CD4-positive, alpha-beta memory T cell (primary cell): ENCODE results near the gene IDH2. TPM values are rescaled to one million over a fixed set of nuclear protein-coding genes. Genes with fewer than 3 reads are reported as not detected.

ENCODE experiments used
- CTCF ChIA-PET: fragments of 350-600 bp; sonication (Branson Sonifier 250); formaldehyde crosslinking; loops from one replicate; lab custom pipeline; 2021; ENCODE audit warnings: inconsistent platforms; ENCODE audit not compliant: partially characterized antibody; lab: Charles Lee
- POLR2A ChIA-PET: fragments of 350-600 bp; sonication (Branson Sonifier 250); formaldehyde crosslinking; loops from one replicate; lab custom pipeline; 2021; ENCODE audit not compliant: partially characterized antibody; lab: Charles Lee
- DNase-seq, 5 donors: peaks; one replicate each; pipeline versions ENCODE4 v3.0.0 to v3.0.0-alpha.2; 2020 to 2022; ENCODE audit warnings: mixed read lengths in 1 of 5
- H3K27ac ChIP-seq: one replicate; pipeline ENCODE4 v1.7.0; 2013; ENCODE audit warnings: low read depth, low read length
- H3K27me3 ChIP-seq: 2 replicates; pipeline ENCODE4 v1.7.0; 2013; ENCODE audit warnings: mild to moderate bottlenecking, low read length, moderate library complexity; ENCODE audit not compliant: insufficient read depth
- H3K36me3 ChIP-seq: 2 replicates; pipeline ENCODE4 v1.7.0; 2013; ENCODE audit warnings: mild to moderate bottlenecking, low read length, moderate library complexity; ENCODE audit not compliant: insufficient read depth
- H3K4me1 ChIP-seq: 2 replicates; pipeline ENCODE4 v1.7.0; 2013; ENCODE audit warnings: mild to moderate bottlenecking, low read length, moderate library complexity; ENCODE audit not compliant: insufficient read depth
- H3K4me3 ChIP-seq, 2 donors: one replicate each; pipeline ENCODE4 v1.7.0; 2013; ENCODE audit warnings: low read length in 2 of 2, mild to moderate bottlenecking in 1 of 2
- H3K9me3 ChIP-seq, 2 donors: one replicate each; pipeline ENCODE4 v1.7.0; 2013; ENCODE audit warnings: low read length in 2 of 2, control low read depth in 1 of 2; ENCODE audit not compliant: control insufficient read depth in 1 of 2
- H3K27ac Mint-ChIP-seq, 7 donors: one replicate each; pipeline ENCODE4 v1.8.0; 2020 to 2021; ENCODE audit warnings: mixed read lengths in 7 of 7, mild to moderate bottlenecking in 6 of 7, inconsistent platforms in 3 of 7, moderate library complexity in 3 of 7
- H3K27me3 Mint-ChIP-seq, 2 donors: one replicate each; pipeline ENCODE4 v1.8.0; 2020 to 2021; ENCODE audit warnings: mixed read lengths in 2 of 2
- H3K36me3 Mint-ChIP-seq, 2 donors: one replicate each; pipeline ENCODE4 v1.8.0; 2020 to 2021; ENCODE audit warnings: mixed read lengths in 2 of 2, inconsistent platforms in 1 of 2, mild to moderate bottlenecking in 1 of 2
- H3K4me1 Mint-ChIP-seq, 4 donors: one replicate each; pipeline ENCODE4 v1.8.0; 2020 to 2021; ENCODE audit warnings: mixed read lengths in 4 of 4, mild to moderate bottlenecking in 1 of 4
- H3K4me3 Mint-ChIP-seq, 8 donors: one replicate each; pipeline ENCODE4 v1.8.0; 2020 to 2021; ENCODE audit warnings: mixed read lengths in 8 of 8, mild to moderate bottlenecking in 7 of 8, moderate library complexity in 6 of 8, inconsistent platforms in 3 of 8
- H3K9me3 Mint-ChIP-seq, 8 donors: one replicate each; pipeline ENCODE4 v1.8.0; 2020 to 2021; ENCODE audit warnings: mixed read lengths in 8 of 8, mild to moderate bottlenecking in 5 of 8, inconsistent platforms in 3 of 8, moderate library complexity in 1 of 8
- intact Hi-C: fragments of 100-400 bp; cut with micrococcal nuclease; formaldehyde crosslinking; loops from one replicate; pipeline ENCODE4 v1.15.1; 2023
- polyA plus RNA-seq, 2 donors: library from polyadenylated mRNA; unstranded; fragments of 300-500 nt; fragmentation: Illumina TruSeq; gene quantifications; one replicate each; pipeline ENCODE4 v1.2.3, GENCODE V29; 2021
- total RNA-seq, 2 experiments: library from RNA; stranded (reverse); gene quantifications; one replicate each; pipeline ENCODE4 v1.2.3, GENCODE V29; 2021

Gene IDH2
- total and polyA plus RNA-seq, 4 experiments from 2014 or later: 41.2 to 139 (median 75.0) TPM

DNA sequence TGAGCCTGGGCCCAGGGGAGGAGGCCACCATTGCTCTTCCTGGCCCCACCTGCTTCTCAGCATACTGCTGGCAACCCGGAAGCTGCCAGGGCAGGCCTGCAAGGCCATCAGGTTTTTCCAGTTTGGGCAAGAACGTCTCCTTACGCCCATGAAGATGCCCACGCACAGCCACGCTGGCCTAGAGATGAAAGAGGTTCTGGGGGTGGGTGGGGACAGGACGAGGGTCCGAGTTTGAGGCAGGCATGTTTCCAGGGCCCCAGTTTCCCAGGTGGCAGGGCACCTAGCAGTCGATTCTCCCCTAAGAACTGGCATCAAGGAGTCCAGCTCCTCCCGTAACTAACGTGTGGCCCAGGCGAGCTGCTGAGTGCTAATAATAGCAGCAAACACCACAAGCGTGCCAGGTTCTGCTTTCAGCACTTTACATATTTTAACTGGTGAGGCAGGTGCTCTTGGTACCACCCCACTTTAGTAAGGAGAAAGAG, 55.3 kb downstream of the IDH2 start:
- no peak overlapping the region for H3K4me3 Mint-ChIP-seq
- Histone ChIP-seq H3K4me3 (no peak overlapping the region), H3K27me3 (no peaks in the 10 kb centered on the region), H3K9me3 (no peaks in the 10 kb centered on the region), H3K4me1 (peaks cover 5% of the 10 kb centered on the region), H3K36me3 (no peaks in the 10 kb centered on the region), H3K27ac (no peak overlapping the region)
- CTCF ChIA-PET: interaction anchor here (1.7 to 2.4 kb wide), 2 partner anchors 13 to 24 kb away, joined by 4 to 9 read pairs; no protein-coding TSS in a partner anchor
- POLR2A ChIA-PET: no interaction called here
- H3K4me1 Mint-ChIP-seq: peaks cover 4 to 28% (median 12%) of the 10 kb centered on the region in 4 donors
- H3K27ac Mint-ChIP-seq: peak overlapping the region in 3 of 7 donors; percentile 57 to 76 (median 64)
- DNase-seq: peak in 1 of 5 donors; percentile 3
- peaks cover 0 to 3% (median 0%) of the 10 kb centered on the region in 8 donors for H3K9me3 Mint-ChIP-seq
- intact Hi-C loops: no loop called here
- H3K27me3 Mint-ChIP-seq: no peaks in the 10 kb centered on the region
- peaks cover 0 to 3% of the 10 kb centered on the region in 2 donors for H3K36me3 Mint-ChIP-seq

DNA sequence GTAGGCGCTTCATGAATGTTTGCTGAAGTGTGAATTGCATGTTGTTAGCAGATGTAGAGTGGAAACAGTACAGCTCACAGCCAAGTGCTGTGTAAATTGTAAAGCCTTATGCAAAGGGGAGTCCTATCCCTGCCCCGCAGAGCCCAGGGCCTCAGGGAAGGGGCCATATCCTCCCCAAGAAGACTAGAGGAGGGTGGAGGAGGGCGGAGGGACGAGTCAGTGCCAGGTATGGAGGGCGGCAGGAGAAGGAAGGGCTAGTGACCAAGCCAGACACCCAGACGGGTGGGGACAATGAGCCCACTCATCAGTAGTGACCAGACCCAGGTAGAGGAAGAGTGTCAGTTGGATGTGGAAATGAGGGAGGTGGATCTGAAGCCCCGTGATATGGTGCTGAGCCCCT, 56.0 kb downstream of the IDH2 start:
- Histone ChIP-seq H3K36me3 (no peaks in the 10 kb centered on the region), H3K4me3 (no peak overlapping the region), H3K27ac (no peak overlapping the region), H3K27me3 (no peaks in the 10 kb centered on the region), H3K9me3 (no peaks in the 10 kb centered on the region), H3K4me1 (peaks cover 5% of the 10 kb centered on the region)
- H3K36me3 Mint-ChIP-seq: peaks cover 0 to 3% of the 10 kb centered on the region in 2 donors
- POLR2A ChIA-PET: no interaction called here
- intact Hi-C loops: no loop called here
- H3K27me3 Mint-ChIP-seq: no peaks in the 10 kb centered on the region
- peak in 1 of 5 donors; percentile 1 for DNase-seq
- no peak overlapping the region for H3K4me3 Mint-ChIP-seq
- H3K9me3 Mint-ChIP-seq: peaks cover 0 to 3% (median 0%) of the 10 kb centered on the region in 8 donors
- peaks cover 6 to 28% (median 14%) of the 10 kb centered on the region in 4 donors for H3K4me1 Mint-ChIP-seq
- H3K27ac Mint-ChIP-seq: peak overlapping the region in 4 of 7 donors; percentile 9 to 76 (median 60)
- CTCF ChIA-PET: no interaction called here

DNA sequence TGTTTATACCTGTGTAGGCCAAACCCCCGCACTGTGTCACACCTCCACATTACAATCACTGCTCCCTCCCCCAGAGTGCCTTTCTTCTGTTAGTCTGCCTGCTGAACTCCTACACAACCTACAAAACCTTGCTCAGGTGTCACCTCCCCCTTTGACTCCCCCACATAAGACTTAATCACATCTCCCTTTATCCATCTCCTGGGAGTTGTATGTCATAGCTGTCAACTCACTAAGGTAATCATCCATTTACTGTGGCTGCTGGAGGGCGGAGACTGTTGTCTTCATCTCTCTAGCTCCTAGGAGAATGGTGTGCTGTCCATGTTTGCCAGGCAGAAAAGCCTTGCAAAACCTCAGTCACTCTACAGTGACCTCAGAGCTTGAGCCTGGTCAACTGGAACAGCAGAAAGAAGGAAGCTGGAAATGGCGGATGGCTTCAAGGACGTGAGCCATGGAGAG, 57.3 kb downstream of the IDH2 start:
- intact Hi-C loops: no loop called here
- Histone ChIP-seq H3K9me3 (no peaks in the 10 kb centered on the region), H3K27ac (no peak overlapping the region), H3K4me1 (peaks cover 5% of the 10 kb centered on the region), H3K27me3 (no peaks in the 10 kb centered on the region), H3K4me3 (no peak overlapping the region), H3K36me3 (no peaks in the 10 kb centered on the region)
- peaks cover 13 to 31% (median 22%) of the 10 kb centered on the region in 4 donors for H3K4me1 Mint-ChIP-seq
- no peak for DNase-seq
- peaks cover 0 to 3% of the 10 kb centered on the region in 2 donors for H3K36me3 Mint-ChIP-seq
- CTCF ChIA-PET: no interaction called here
- no peak overlapping the region for H3K4me3 Mint-ChIP-seq
- POLR2A ChIA-PET: interaction anchor here (0.6 to 1.1 kb wide), 2 partner anchors 11 to 44 kb away, joined by 3 read pairs; partner anchors contain the start of gene ZNF710
- H3K27ac Mint-ChIP-seq: peak overlapping the region in 4 of 7 donors; percentile 65 to 80 (median 70)
- H3K27me3 Mint-ChIP-seq: no peaks in the 10 kb centered on the region
- H3K9me3 Mint-ChIP-seq: peaks cover 0 to 3% (median 0%) of the 10 kb centered on the region in 8 donors

DNA sequence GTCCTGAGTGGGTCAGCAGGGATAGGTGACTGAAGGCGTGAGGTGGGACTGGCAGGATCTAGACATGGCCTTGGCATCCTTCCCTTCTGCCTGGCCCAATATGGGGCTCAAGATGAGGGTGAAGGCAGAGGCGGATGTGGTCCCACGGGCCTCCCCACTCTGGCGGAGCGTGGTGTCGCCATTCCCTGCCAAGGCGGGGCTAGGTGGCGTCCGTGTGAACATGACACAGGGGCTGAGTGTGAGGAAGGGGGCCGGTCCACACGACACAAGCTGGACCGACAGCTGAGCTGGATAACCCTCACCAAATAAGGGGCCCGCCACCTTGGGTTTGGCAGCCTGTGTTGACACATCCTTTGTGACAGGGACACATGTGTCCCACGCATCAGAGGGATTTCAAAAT, 58.1 kb downstream of the IDH2 start:
- CTCF ChIA-PET: no interaction called here
- H3K27ac ChIP-seq: no peak overlapping the region
- peak in 1 of 5 donors; percentile 13 for DNase-seq
- H3K4me1 ChIP-seq: peaks cover 5% of the 10 kb centered on the region
- Mint-ChIP-seq H3K27ac (no peak overlapping the region), H3K9me3 (peaks cover 0 to 3% (median 0%) of the 10 kb centered on the region in 8 donors), H3K36me3 (peaks cover 0 to 3% of the 10 kb centered on the region in 2 donors), H3K4me3 (no peak overlapping the region), H3K27me3 (no peaks in the 10 kb centered on the region), H3K4me1 (peaks cover 15 to 33% (median 24%) of the 10 kb centered on the region in 4 donors)
- intact Hi-C loops: no loop called here
- no peak overlapping the region for H3K4me3 ChIP-seq
- no peaks in the 10 kb centered on the region for H3K36me3 ChIP-seq
- no peaks in the 10 kb centered on the region for H3K9me3 ChIP-seq
- no peaks in the 10 kb centered on the region for H3K27me3 ChIP-seq
- POLR2A ChIA-PET: interaction anchor here (1.1 to 1.4 kb wide), 2 partner anchors 10 kb away, joined by 3 read pairs; no protein-coding TSS in a partner anchor

DNA sequence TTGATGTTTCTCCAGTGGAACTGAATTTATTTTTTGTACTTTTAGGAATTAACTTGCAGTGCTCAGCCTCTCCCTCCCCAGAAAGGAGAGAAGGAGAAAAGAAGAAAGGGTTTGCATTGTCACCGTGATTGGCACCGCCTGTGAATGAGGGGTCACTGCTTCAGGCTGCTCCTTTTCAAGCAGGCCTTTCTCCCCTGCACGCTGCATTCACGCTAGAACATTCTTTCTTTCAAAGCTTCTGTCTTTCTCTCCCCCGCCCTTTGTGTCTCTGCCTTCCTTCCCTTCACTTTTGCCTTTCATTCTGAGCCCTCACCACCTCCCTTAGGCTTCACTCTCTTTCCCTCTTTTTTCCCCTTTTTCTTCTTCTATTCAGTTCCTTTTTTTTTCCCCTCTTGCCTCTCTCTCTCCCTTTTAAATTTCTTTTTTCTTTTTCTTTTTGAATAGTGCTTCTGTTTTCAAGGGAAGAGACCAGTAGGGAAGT, 58.7 kb downstream of the IDH2 start:
- Mint-ChIP-seq H3K27me3 (no peaks in the 10 kb centered on the region), H3K4me3 (no peak overlapping the region), H3K27ac (peak overlapping the region in 3 of 7 donors; percentile 8 to 29 (median 29)), H3K36me3 (peaks cover 0 to 3% of the 10 kb centered on the region in 2 donors), H3K4me1 (peaks cover 16 to 39% (median 26%) of the 10 kb centered on the region in 4 donors), H3K9me3 (peaks cover 0 to 3% (median 0%) of the 10 kb centered on the region in 8 donors)
- intact Hi-C loops: no loop called here
- no peak overlapping the region for H3K4me3 ChIP-seq
- peaks cover 7% of the 10 kb centered on the region for H3K4me1 ChIP-seq
- H3K27ac ChIP-seq: no peak overlapping the region
- H3K36me3 ChIP-seq: no peaks in the 10 kb centered on the region
- no peak for DNase-seq
- no peaks in the 10 kb centered on the region for H3K27me3 ChIP-seq
- no peaks in the 10 kb centered on the region for H3K9me3 ChIP-seq
- ChIA-PET POLR2A (interaction anchor here (1.4 kb wide), 1 partner anchor 10 kb away, joined by 3 read pairs; no protein-coding TSS in a partner anchor), CTCF (no interaction called here)

DNA sequence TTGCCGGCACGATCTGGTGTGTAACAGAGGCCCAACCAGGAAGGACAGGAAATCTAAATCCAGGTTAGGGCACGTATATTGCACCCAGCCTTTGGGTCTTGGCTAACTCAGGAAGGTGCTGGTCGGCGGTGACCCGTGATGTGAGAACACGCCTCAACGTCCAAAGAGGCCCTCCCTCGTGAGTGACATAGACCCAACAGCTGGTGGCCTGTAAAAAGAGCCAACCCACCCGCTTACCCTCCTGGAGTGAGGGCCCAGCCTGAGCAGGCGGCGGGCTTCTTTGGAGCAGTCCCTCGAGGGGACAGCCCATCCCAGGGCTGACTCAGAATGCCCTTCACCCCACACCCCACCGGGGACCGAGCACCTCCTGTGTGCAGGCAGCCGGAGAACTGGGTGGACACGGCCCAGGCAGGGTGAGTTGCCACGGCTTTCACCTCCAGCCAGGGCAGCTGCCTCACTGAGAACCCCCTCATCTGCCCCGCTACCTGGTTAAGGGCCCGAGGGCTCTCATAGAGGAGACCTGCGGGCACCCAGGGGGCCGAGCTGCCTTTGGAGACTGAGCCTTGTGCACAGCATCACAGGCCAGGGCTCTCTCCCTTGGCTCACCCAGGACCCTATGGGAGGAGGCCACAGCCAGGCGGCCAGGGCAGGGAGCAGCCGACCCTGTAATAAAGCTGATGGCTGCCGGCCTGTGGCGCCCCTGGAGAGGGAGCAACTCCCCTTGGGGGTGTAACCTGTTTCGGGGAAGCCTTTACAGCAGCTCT, 59.3 kb downstream of the IDH2 start:
- H3K36me3 Mint-ChIP-seq: peaks cover 2 to 3% of the 10 kb centered on the region in 2 donors
- H3K27ac ChIP-seq: no peak overlapping the region
- H3K36me3 ChIP-seq: no peaks in the 10 kb centered on the region
- H3K9me3 ChIP-seq: no peaks in the 10 kb centered on the region
- H3K4me1 Mint-ChIP-seq: peaks cover 22 to 45% (median 32%) of the 10 kb centered on the region in 4 donors
- no peak overlapping the region for H3K4me3 ChIP-seq
- peaks cover 13% of the 10 kb centered on the region for H3K4me1 ChIP-seq
- H3K4me3 Mint-ChIP-seq: no peak overlapping the region
- no peak overlapping the region for H3K27ac Mint-ChIP-seq
- no peak for DNase-seq
- peaks cover 0 to 3% (median 0%) of the 10 kb centered on the region in 8 donors for H3K9me3 Mint-ChIP-seq
- no peaks in the 10 kb centered on the region for H3K27me3 Mint-ChIP-seq
- ChIA-PET CTCF (no interaction called here), POLR2A (interaction anchor here (1.4 kb wide), 1 partner anchor 9 kb away, joined by 3 read pairs; no protein-coding TSS in a partner anchor)
- H3K27me3 ChIP-seq: no peaks in the 10 kb centered on the region
- intact Hi-C loops: no loop called here

DNA sequence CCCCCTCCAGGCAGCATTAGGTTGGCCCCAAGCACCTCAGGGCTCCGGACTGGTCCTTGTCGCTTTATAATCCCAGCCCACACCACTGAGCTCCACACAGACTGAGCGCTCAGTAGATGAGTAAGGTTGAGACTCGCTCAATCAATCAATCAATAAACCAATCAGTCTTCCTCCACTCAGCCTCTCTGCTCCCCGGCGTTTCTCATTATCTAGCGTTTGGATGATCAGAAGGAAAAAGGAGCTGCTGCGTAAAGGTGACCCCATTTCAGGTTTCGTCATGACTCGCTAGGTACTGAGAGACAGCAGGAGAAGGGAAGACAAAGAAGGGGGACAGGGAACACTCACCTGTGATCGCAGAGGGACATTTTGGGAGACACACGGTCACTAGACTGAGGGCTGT, 59.9 kb downstream of the IDH2 start:
- CTCF ChIA-PET: no interaction called here
- H3K4me1 Mint-ChIP-seq: peaks cover 26 to 51% (median 38%) of the 10 kb centered on the region in 4 donors

More for the DNA sequence above, 59.9 kb downstream of the IDH2 start:
- Mint-ChIP-seq H3K9me3 (peaks cover 0 to 3% (median 0%) of the 10 kb centered on the region in 8 donors), H3K27ac (peak overlapping the region in 2 of 7 donors; percentile 9 to 31), H3K36me3 (peaks cover 2 to 3% of the 10 kb centered on the region in 2 donors), H3K4me3 (no peak overlapping the region), H3K27me3 (no peaks in the 10 kb centered on the region)
- Histone ChIP-seq H3K27me3 (no peaks in the 10 kb centered on the region), H3K4me3 (no peak overlapping the region), H3K27ac (no peak overlapping the region), H3K9me3 (no peaks in the 10 kb centered on the region), H3K4me1 (peaks cover 19% of the 10 kb centered on the region), H3K36me3 (no peaks in the 10 kb centered on the region)
- intact Hi-C loops: no loop called here
- POLR2A ChIA-PET: no interaction called here
- DNase-seq: no peak
